Measurements from ENCODE around the gene DPYSL3.

DPYSL3 gene

GRCh38 chr5:147512659-147513379, 3.0 kb upstream of the DPYSL3 start:
- no peak for DNase-seq (ENCODE audit: low read depth)

GRCh38 chr5:147510885-147511284, 1.0 kb upstream of the DPYSL3 start:
- DNase-seq (ENCODE audit: low read depth), result no peak

GRCh38 chr5:147509041-147509709, 693 bp downstream of the DPYSL3 start:
- DNase-seq (ENCODE audit: low read depth), result no peak

- DNase-seq (ENCODE audit: low read depth), result no peak
Measured at GRCh38 chr5:147508711-147509040, 1.2 kb downstream of the DPYSL3 start.

GRCh38 chr5:147507480-147508126, 2.3 kb downstream of the DPYSL3 start:
- DNase-seq (ENCODE audit: low read depth), result no peak

GRCh38 chr5:147504535-147504934, 5.3 kb downstream of the DPYSL3 start:
- no peak for DNase-seq (ENCODE audit: low read depth)

- no peak for DNase-seq (ENCODE audit: low read depth)
Measured at GRCh38 chr5:147504011-147504410, 5.9 kb downstream of the DPYSL3 start.

GRCh38 chr5:147490989-147491388, 18.9 kb downstream of the DPYSL3 start:
- DNase-seq (ENCODE audit: low read depth), result no peak

- DNase-seq (ENCODE audit: low read depth), result no peak
Measured at GRCh38 chr5:147487031-147487750, 22.7 kb downstream of the DPYSL3 start.

- no peak for DNase-seq (ENCODE audit: low read depth)
Measured at GRCh38 chr5:147485814-147486213, 24.1 kb downstream of the DPYSL3 start.

GRCh38 chr5:147485046-147485445, 24.8 kb downstream of the DPYSL3 start:
- no peak for DNase-seq (ENCODE audit: low read depth)

- no peak for DNase-seq (ENCODE audit: low read depth)
Measured at GRCh38 chr5:147484708-147485020, 25.2 kb downstream of the DPYSL3 start.

- DNase-seq (ENCODE audit: low read depth), result no peak
Measured at GRCh38 chr5:147483961-147484707, 25.7 kb downstream of the DPYSL3 start.

- DNase-seq (ENCODE audit: low read depth), result no peak
Measured at GRCh38 chr5:147483188-147483790, 26.6 kb downstream of the DPYSL3 start.

- no peak for DNase-seq (ENCODE audit: low read depth)
Measured at GRCh38 chr5:147482706-147483180, 27.1 kb downstream of the DPYSL3 start.

GRCh38 chr5:147481874-147482705, 27.8 kb downstream of the DPYSL3 start:
- no peak for DNase-seq (ENCODE audit: low read depth)

GRCh38 chr5:147481376-147481775, 28.5 kb downstream of the DPYSL3 start:
- DNase-seq (ENCODE audit: low read depth), result no peak

GRCh38 chr5:147479949-147480348, 29.9 kb downstream of the DPYSL3 start:
- no peak for DNase-seq (ENCODE audit: low read depth)

GRCh38 chr5:147479444-147479843, 30.4 kb downstream of the DPYSL3 start:
- no peak for DNase-seq (ENCODE audit: low read depth)

- no peak for DNase-seq (ENCODE audit: low read depth)
Measured at GRCh38 chr5:147474140-147474539, 35.7 kb downstream of the DPYSL3 start.

Data from stimulated activated CD8-positive, alpha-beta memory T cell treated with anti-CD3 and anti-CD28 coated beads, Interleukin-12 subunit alpha, Interleukin-12 subunit beta, amount 100 ng/mL, for 4 hours (primary cell).